HepG2 (cell line): ENCODE results near the gene RTN4.

Source experiments
- BRCA1 ChIP-seq: sonication (generic); formaldehyde crosslinking; IDR thresholded peaks from 2 replicates; pipeline ENCODE4 v1.4.0; 2020; ENCODE audit warnings: missing genetic modification reagents
- EZH2 ChIP-seq: conservative IDR thresholded peaks from 2 replicates; pipeline ENCODE4 v1.6.1; 2012; ENCODE audit warnings: mild to moderate bottlenecking, low read depth, low read length, moderate library complexity
- JUNB ChIP-seq: sonication (generic); formaldehyde crosslinking; IDR thresholded peaks from 2 replicates; pipeline ENCODE4 v1.8.0; 2022; ENCODE audit warnings: missing genetic modification reagents, mild to moderate bottlenecking, borderline replicate concordance
- MEIS1 ChIP-seq: sonication (generic); formaldehyde crosslinking; IDR thresholded peaks from 2 replicates; pipeline ENCODE4 v1.9.0; 2021; ENCODE audit warnings: mild to moderate bottlenecking, missing genetic modification reagents, moderate library complexity, borderline replicate concordance
- POLR2A ChIP-seq, 2 experiments: IDR thresholded peaks; 2 replicates each; pipeline ENCODE4 v1.6.1; 2011; ENCODE audit warnings: low read depth in 2 of 2, low read length in 2 of 2, mild to moderate bottlenecking in 1 of 2, moderate library complexity in 1 of 2; ENCODE audit not compliant: insufficient read depth in 1 of 2
- RAD21 ChIP-seq: fragments of 450-650 bp; formaldehyde crosslinking; IDR thresholded peaks from 2 replicates; pipeline ENCODE4 v1.5.0; 2020; ENCODE audit warnings: mild to moderate bottlenecking
- RNF2 ChIP-seq: fragments of 450-650 bp; conservative IDR thresholded peaks from 2 replicates; pipeline ENCODE4 v1.6.1; 2016; ENCODE audit warnings: low read depth
- ZNF12 ChIP-seq: sonication (generic); formaldehyde crosslinking; IDR thresholded peaks from 2 replicates; pipeline ENCODE4 v1.5.0; 2020; ENCODE audit warnings: missing genetic modification reagents
- ZNF766 ChIP-seq: sonication (generic); formaldehyde crosslinking; IDR thresholded peaks from 2 replicates; pipeline ENCODE4 v1.5.0; 2020; ENCODE audit warnings: missing genetic modification reagents, borderline replicate concordance
- ZZZ3 ChIP-seq: sonication (generic); formaldehyde crosslinking; IDR thresholded peaks from 2 replicates; pipeline ENCODE4 v1.4.0; 2020; ENCODE audit warnings: missing genetic modification reagents, mild to moderate bottlenecking, borderline replicate concordance
- TF ChIP-seq, protein P1 (sequence below): sonication (generic); formaldehyde crosslinking; IDR thresholded peaks from 2 replicates; pipeline ENCODE4 v1.5.0; 2020; ENCODE audit warnings: mild to moderate bottlenecking, missing genetic modification reagents, moderate library complexity

DNA sequence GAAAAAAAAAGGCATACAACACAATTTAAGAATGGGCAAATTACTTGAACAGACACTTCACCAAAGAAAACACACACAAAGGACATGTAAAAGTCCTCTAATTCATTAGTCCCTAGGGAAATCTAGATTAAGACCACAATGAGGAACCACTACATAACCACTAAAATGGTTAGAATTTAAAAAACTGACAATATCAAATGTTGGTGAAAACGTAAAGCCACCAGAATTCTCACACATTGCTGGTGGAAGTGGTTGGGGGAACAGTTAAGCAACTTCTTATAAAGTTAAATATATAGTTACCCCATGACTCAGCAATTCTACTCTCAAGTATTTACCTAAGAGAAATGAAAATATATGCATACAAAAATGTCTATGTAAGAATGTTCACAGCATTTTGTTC is 11.8 kb downstream of the RTN4 start:
- TF ChIP-seq ZNF766 (CRISPR knock-in tag) (no peak), RAD21 (CRISPR knock-in tag) (no peak), RNF2 (no peak), ZNF12 (CRISPR knock-in tag) (no peak), EZH2 (no peak), JUNB (CRISPR knock-in tag) (no peak), POLR2A (IDR thresholded peaks at IDR 0.05; ENCODE audit: insufficient read depth in 1 of 2, low read depth in 2 of 2, low read length in 2 of 2) (no peak), MEIS1 (CRISPR knock-in tag) (no peak), ZZZ3 (CRISPR knock-in tag) (no peak), BRCA1 (CRISPR knock-in tag) (no peak)
- TF ChIP-seq, protein P1, sequence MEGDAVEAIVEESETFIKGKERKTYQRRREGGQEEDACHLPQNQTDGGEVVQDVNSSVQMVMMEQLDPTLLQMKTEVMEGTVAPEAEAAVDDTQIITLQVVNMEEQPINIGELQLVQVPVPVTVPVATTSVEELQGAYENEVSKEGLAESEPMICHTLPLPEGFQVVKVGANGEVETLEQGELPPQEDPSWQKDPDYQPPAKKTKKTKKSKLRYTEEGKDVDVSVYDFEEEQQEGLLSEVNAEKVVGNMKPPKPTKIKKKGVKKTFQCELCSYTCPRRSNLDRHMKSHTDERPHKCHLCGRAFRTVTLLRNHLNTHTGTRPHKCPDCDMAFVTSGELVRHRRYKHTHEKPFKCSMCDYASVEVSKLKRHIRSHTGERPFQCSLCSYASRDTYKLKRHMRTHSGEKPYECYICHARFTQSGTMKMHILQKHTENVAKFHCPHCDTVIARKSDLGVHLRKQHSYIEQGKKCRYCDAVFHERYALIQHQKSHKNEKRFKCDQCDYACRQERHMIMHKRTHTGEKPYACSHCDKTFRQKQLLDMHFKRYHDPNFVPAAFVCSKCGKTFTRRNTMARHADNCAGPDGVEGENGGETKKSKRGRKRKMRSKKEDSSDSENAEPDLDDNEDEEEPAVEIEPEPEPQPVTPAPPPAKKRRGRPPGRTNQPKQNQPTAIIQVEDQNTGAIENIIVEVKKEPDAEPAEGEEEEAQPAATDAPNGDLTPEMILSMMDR (CRISPR knock-in tag) = no peak
